K562 (cell line): ENCODE measurements around the gene STK4. TPM values are rescaled to one million over a fixed set of nuclear protein-coding genes. Genes with fewer than 3 reads are reported as not detected.

Experiments used
- ATAC-seq: fragments of 200-7000 bp; cut with Tn5 transposase; 3 replicates; pipeline ENCODE4 v1.9.1; 2020; ENCODE audit warnings: moderate library complexity
- BruUV-seq: library from RNA; stranded (reverse); fragments of 400-500 nt; replicated peaks from 2 replicates; lab custom pipeline; 2021; lab: Mats Ljungman, UMichigan
- CTCF ChIA-PET: fragments of 300-600 bp; formaldehyde crosslinking; extraction: SDS; loops from one replicate; lab custom pipeline; 2021; ENCODE audit warnings: low intra/inter-chr PET ratio; lab: Yijun Ruan, JAX
- POLR2A ChIA-PET: fragments of 300-600, 350-650 bp; sonication (Branson Sonifier 250); formaldehyde crosslinking; extraction: SDS; loops from one replicate; lab custom pipeline; 2021; ENCODE audit warnings: antibody characterized with exemption, inconsistent platforms; lab: Yijun Ruan, JAX
- DNase-seq, 4 experiments: peaks; one replicate each; pipeline versions ENCODE4 v3.0.0 to v3.0.0-alpha.2; 2011 to 2018; ENCODE audit warnings: low spot score in 3 of 4, mixed read lengths in 3 of 4; ENCODE audit errors: extremely low read depth in 1 of 4
- FAIRE-seq: peaks from 2 replicates; lab custom pipeline; 2011; peaks lifted over from hg19 to GRCh38; lab: Jason Lieb, UNC
- H2AFZ ChIP-seq: 2 replicates; pipeline ENCODE4 v1.6.0; 2011; ENCODE audit warnings: low read depth, low read length, control low read depth, inconsistent platforms
- H3K27ac ChIP-seq: fragments of 200-600 bp; 3 replicates; pipeline ENCODE4 v1.8.0; 2011; ENCODE audit warnings: low read depth, mild to moderate bottlenecking, control low read depth, inconsistent platforms, low read length, moderate library complexity, mixed read lengths; ENCODE audit errors: extremely low read depth
- H3K27me3 ChIP-seq, 2 experiments: fragments of 300-600 bp in 1 of 2; 2 replicates in 1 of 2; 3 replicates in 1 of 2; pipeline versions ENCODE4 v1.6.0 to v1.8.0; 2011; ENCODE audit warnings: inconsistent platforms in 2 of 2, low read length in 2 of 2, mild to moderate bottlenecking in 1 of 2, mixed read lengths in 1 of 2, moderate library complexity in 1 of 2; ENCODE audit not compliant: control insufficient read depth in 2 of 2, insufficient read depth in 2 of 2
- H3K36me3 ChIP-seq: fragments of 300-600 bp; 3 replicates; pipeline ENCODE4 v1.8.0; 2011; ENCODE audit warnings: mild to moderate bottlenecking, low read length, inconsistent platforms; ENCODE audit not compliant: control insufficient read depth, insufficient read depth
- H3K4me1 ChIP-seq, 2 experiments: fragments of 200-600 bp in 1 of 2; replicated peaks in 1 of 2; 2 replicates in 1 of 2; 3 replicates in 1 of 2; pipeline versions ENCODE4 v1.5.1 to v1.8.0; 2011; ENCODE audit warnings: inconsistent platforms in 2 of 2, low read length in 2 of 2, mild to moderate bottlenecking in 1 of 2, mixed read lengths in 1 of 2, moderate library complexity in 1 of 2; ENCODE audit not compliant: control insufficient read depth in 2 of 2, insufficient read depth in 2 of 2
- H3K4me2 ChIP-seq: 2 replicates; pipeline ENCODE4 v1.6.1; 2011; ENCODE audit warnings: low read length, control low read depth, inconsistent platforms, mixed read lengths; ENCODE audit not compliant: insufficient read depth
- H3K4me3 ChIP-seq: fragments of 200-600 bp; sonication (generic), shearing (Covaris generic); 2 replicates; pipeline ENCODE4 v1.5.1; 2016; ENCODE audit warnings: control low read depth, inconsistent platforms
- H3K79me2 ChIP-seq: fragments of 200-600 bp; 3 replicates; pipeline ENCODE4 v1.8.0; 2011; ENCODE audit warnings: low read length, inconsistent platforms; ENCODE audit not compliant: control insufficient read depth, insufficient read depth
- H3K9ac ChIP-seq, 2 experiments: 2 replicates each; pipeline versions ENCODE4 v1.6.0 to v1.6.1; 2011; ENCODE audit warnings: low read depth in 2 of 2, low read length in 2 of 2, control low read depth in 1 of 2, inconsistent platforms in 1 of 2, mild to moderate bottlenecking in 1 of 2, mixed read lengths in 1 of 2; ENCODE audit not compliant: insufficient read depth in 1 of 2
- H3K9me1 ChIP-seq: one replicate; pipeline ENCODE4 v1.6.0; 2011; ENCODE audit warnings: inconsistent platforms, mild to moderate bottlenecking, low read length, moderate library complexity; ENCODE audit not compliant: control insufficient read depth, insufficient read depth
- H3K9me3 ChIP-seq: replicated peaks from 2 replicates; pipeline ENCODE4 v1.5.1; 2011; ENCODE audit warnings: low read depth, low read length, inconsistent platforms; ENCODE audit not compliant: control insufficient read depth, insufficient read depth
- H4K20me1 ChIP-seq: replicated peaks from 2 replicates; pipeline ENCODE4 v1.6.1; 2011; ENCODE audit warnings: low read length, inconsistent platforms, mixed read lengths; ENCODE audit not compliant: control insufficient read depth, insufficient read depth
- FOS ChIP-seq: IDR thresholded peaks from 3 replicates; pipeline ENCODE4 v1.6.1; 2011; ENCODE audit not compliant: insufficient read length; ENCODE audit errors: extremely low read depth
- NR2C1 ChIP-seq, 2 experiments: fragments of 450-650 bp; IDR thresholded peaks; 2 replicates each; pipeline ENCODE4 v1.6.1; 2017; ENCODE audit warnings: mild to moderate bottlenecking in 2 of 2, antibody characterized with exemption in 1 of 2, inconsistent platforms in 1 of 2, missing compliant biosample characterization in 1 of 2, missing genetic modification characterization in 1 of 2
- RAD21 ChIP-seq, 2 experiments: fragments of 250-450 bp in 1 of 2; fragments of 450-650 bp in 1 of 2; sonication (Bioruptor Pico) in 1 of 2; formaldehyde crosslinking in 1 of 2; IDR thresholded peaks in 1 of 2; conservative IDR thresholded peaks in 1 of 2; 2 replicates each; pipeline versions ENCODE4 v1.4.0 to v1.8.0; 2020 to 2022; ENCODE audit warnings: mild to moderate bottlenecking in 2 of 2, moderate library complexity in 1 of 2
- ZNF146 ChIP-seq: IDR thresholded peaks from one replicate; pipeline ENCODE4 v1.6.1; 2018; ENCODE audit warnings: missing compliant biosample characterization; ENCODE audit not compliant: unreplicated experiment
- ZNF445 ChIP-seq: fragments of 250-450 bp; sonication (Bioruptor Pico); IDR thresholded peaks from 2 replicates; pipeline ENCODE4 v1.4.0; 2020; ENCODE audit warnings: low read depth, mild to moderate bottlenecking, moderate library complexity
- ZNF76 ChIP-seq: fragments of 250-450 bp; sonication (Bioruptor Pico); IDR thresholded peaks from 2 replicates; pipeline ENCODE4 v1.4.0; 2020; ENCODE audit warnings: mild to moderate bottlenecking, moderate library complexity, borderline replicate concordance
- WGBS: fragments of 100-300 bp; shearing (Covaris generic); methylation state at CpG from one replicate; pipeline ENCODE4 v1.1.6; 2016; ENCODE audit warnings: low coverage, mixed read lengths; ENCODE audit not compliant: insufficient coverage; ENCODE audit errors: missing lambda C conversion rate; 5-methylcytosine and 5-hydroxymethylcytosine counted together
- in situ Hi-C: fragments of 300-500 bp; cut with MboI; formaldehyde crosslinking; loops from 4 replicates; pipeline ENCODE4 v1.15.0; 2018; ENCODE audit warnings: inconsistent platforms, mixed read lengths
- intact Hi-C: fragments of 100-400 bp; cut with micrococcal nuclease; formaldehyde crosslinking; loops from 2 replicates; pipeline ENCODE4 v1.14.2; 2022
- polyA plus RNA-seq, 8 experiments: library from polyadenylated mRNA; depleted of rRNA in 4 of 8; stranded (reverse) in 5 of 8; unstranded in 3 of 8; fragments of >200 nt; fragmentation: Nextera tagmentation in 2 of 8; fragmentation: Illumina TruSeq in 1 of 8; extraction: Ambion mirVana in 2 of 8; extraction: Trizol in 1 of 8; gene quantifications; 2 replicates each; pipeline versions ENCODE4 v1.2.1 to v1.2.3, GENCODE V29; 2011 to 2014; ENCODE audit warnings: inconsistent platforms in 1 of 8, missing spikeins in 1 of 8
- total RNA-seq, 7 experiments: library from RNA; depleted of rRNA in 6 of 7; stranded (reverse); fragments of >200 nt in 6 of 7; fragmentation: Illumina TruSeq in 2 of 7; extraction: Trizol in 2 of 7; gene quantifications; 2 replicates each; pipeline versions ENCODE4 v1.2.1 to v1.2.3, GENCODE V29; 2011 to 2021; ENCODE audit warnings: low replicate concordance in 1 of 7

The STK4 gene
- total and polyA plus RNA-seq, 9 of the 15 experiments (the other 6 are each of a cell fraction or from before 2014, with no cell fraction given), result 11.9 to 30.6 (median 22.2) TPM

GRCh38 chr20:45042978-45043377 is 76.7 kb downstream of the STK4 start:
- no peak for DNase-seq
- Histone ChIP-seq H4K20me1 (no peaks in the 10 kb centered on the region), H2AFZ (no peak overlapping the region), H3K4me2 (no peak overlapping the region), H3K9me1 (no peaks in the 10 kb centered on the region), H3K9me3 (no peaks in the 10 kb centered on the region), H3K4me1 (no peaks in the 10 kb centered on the region), H3K27ac (no peak overlapping the region), H3K27me3 (no peaks in the 10 kb centered on the region), H3K79me2 (no peaks in the 10 kb centered on the region; the same call in 2 of the 3 replicates), H3K36me3 (peaks cover 7% of the 10 kb centered on the region; the same call in 2 of the 3 replicates), H3K9ac (no peak overlapping the region), H3K4me3 (no peak overlapping the region)
- WGBS, result 58% methylated on average over 1 of the region's 1 CpG
- no peak for FAIRE-seq
- intact Hi-C loops, result loop anchor here (5.0 kb wide), 1 partner anchor 69 kb away; no protein-coding TSS in a partner anchor
- no TSS peak for BruUV-seq
- TF ChIP-seq ZNF146 (CRISPR knock-in tag), result peak; percentile 60
- no peak for TF ChIP-seq NR2C1 (IDR thresholded peaks at IDR 0.05)
- TF ChIP-seq NR2C1 (tag; IDR thresholded peaks at IDR 0.05), result no peak
- no peak for TF ChIP-seq FOS
- no peak for TF ChIP-seq RAD21 (CRISPR knock-in tag; conservative IDR thresholded peaks at IDR 0.05 in 1 of 2, IDR thresholded peaks at IDR 0.05 in 1 of 2)
- no peak for TF ChIP-seq ZNF445 (CRISPR knock-in tag)
- TF ChIP-seq ZNF76 (CRISPR knock-in tag), result no peak
- no peak for ATAC-seq
- ChIA-PET CTCF (interaction anchor here (0.9 to 3.3 kb wide), 2 partner anchors 53 to 248 kb away, joined by 4 to 34 read pairs; no protein-coding TSS in a partner anchor), POLR2A (interaction anchor here (0.6 to 1.5 kb wide), 2 partner anchors 10 to 1562 kb away, joined by 3 to 5 read pairs; no protein-coding TSS in a partner anchor)
- in situ Hi-C loops, result no loop called here
